H1 (cell line): ENCODE data around the gene APOOL.

Experiments
- ATF3 ChIP-seq: IDR thresholded peaks from 2 replicates; pipeline ENCODE4 v1.6.1; 2011; ENCODE audit warnings: low read depth, mild to moderate bottlenecking, low read length; ENCODE audit not compliant: insufficient read depth
- CEBPB ChIP-seq: IDR thresholded peaks from 2 replicates; pipeline ENCODE4 v1.6.1; 2012; ENCODE audit warnings: low read depth, low read length
- CTCF ChIP-seq, 3 experiments: IDR thresholded peaks; 1 replicate in 2 of 3; 2 replicates in 1 of 3; pipeline versions ENCODE4 v1.5.1 to v1.6.1; 2011; ENCODE audit warnings: low read length in 3 of 3, mild to moderate bottlenecking in 3 of 3, inconsistent platforms in 2 of 3, low read depth in 1 of 3, moderate library complexity in 1 of 3; ENCODE audit not compliant: insufficient read depth in 1 of 3; ENCODE audit errors: control extremely low read depth in 1 of 3
- JUND ChIP-seq: IDR thresholded peaks from 2 replicates; pipeline ENCODE4 v1.6.1; 2011; ENCODE audit warnings: mild to moderate bottlenecking, improper control_type of control experiment, low read length
- MAFK ChIP-seq: IDR thresholded peaks from 2 replicates; pipeline ENCODE4 v1.6.1; 2012; ENCODE audit warnings: low read depth, mild to moderate bottlenecking, improper control_type of control experiment, low read length
- POLR2A ChIP-seq, 2 experiments: IDR thresholded peaks; 1 replicate in 1 of 2; 2 replicates in 1 of 2; pipeline ENCODE4 v1.6.1; 2011; ENCODE audit warnings: low read depth in 2 of 2, low read length in 2 of 2, mild to moderate bottlenecking in 2 of 2; ENCODE audit errors: control extremely low read depth in 1 of 2
- POLR2AphosphoS5 ChIP-seq: IDR thresholded peaks from 2 replicates; pipeline ENCODE4 v1.6.1; 2011; ENCODE audit warnings: low read depth, low read length
- RAD21 ChIP-seq, 2 experiments: IDR thresholded peaks in 1 of 2; conservative IDR thresholded peaks in 1 of 2; 2 replicates each; pipeline ENCODE4 v1.6.1; 2011; ENCODE audit warnings: low read depth in 2 of 2, low read length in 2 of 2, improper control_type of control experiment in 1 of 2, inconsistent platforms in 1 of 2, mild to moderate bottlenecking in 1 of 2, moderate library complexity in 1 of 2
- SP1 ChIP-seq: IDR thresholded peaks from 2 replicates; pipeline ENCODE4 v1.6.1; 2011; ENCODE audit warnings: low read depth, low read length
- TBP ChIP-seq: IDR thresholded peaks from 2 replicates; pipeline ENCODE4 v1.6.1; 2011; ENCODE audit warnings: low read depth, low read length, improper control_type of control experiment

GRCh38 chrX:85115252-85115651, 111.6 kb downstream of the APOOL start:
- TF ChIP-seq SP1, result no peak
- no peak for TF ChIP-seq JUND
- TF ChIP-seq CTCF (IDR thresholded peaks at IDR 0.05; ENCODE audit: control extremely low read depth in 1 of 3, insufficient read depth in 1 of 3, low read depth in 1 of 3, low read length in 3 of 3), result no peak
- no peak for TF ChIP-seq TBP
- TF ChIP-seq POLR2AphosphoS5, result no peak
- no peak for TF ChIP-seq ATF3
- no peak for TF ChIP-seq POLR2A (IDR thresholded peaks at IDR 0.05; ENCODE audit: control extremely low read depth in 1 of 2, low read depth in 2 of 2, low read length in 2 of 2)
- no peak for TF ChIP-seq CEBPB
- no peak for TF ChIP-seq RAD21 (IDR thresholded peaks at IDR 0.05 in 1 of 2, conservative IDR thresholded peaks at IDR 0.05 in 1 of 2; ENCODE audit: low read depth in 2 of 2, low read length in 2 of 2)
- TF ChIP-seq MAFK, result no peak
